Measurements from ENCODE around the gene PADI1. TPM values are rescaled to one million over a fixed set of nuclear protein-coding genes. Genes with fewer than 3 reads are reported as not detected.

The PADI1 gene
- total and polyA plus RNA-seq, 2 of the 8 experiments (the other 6 are each of a cell fraction or from before 2014, with no cell fraction given): 0.20 to 0.30 TPM

DNA sequence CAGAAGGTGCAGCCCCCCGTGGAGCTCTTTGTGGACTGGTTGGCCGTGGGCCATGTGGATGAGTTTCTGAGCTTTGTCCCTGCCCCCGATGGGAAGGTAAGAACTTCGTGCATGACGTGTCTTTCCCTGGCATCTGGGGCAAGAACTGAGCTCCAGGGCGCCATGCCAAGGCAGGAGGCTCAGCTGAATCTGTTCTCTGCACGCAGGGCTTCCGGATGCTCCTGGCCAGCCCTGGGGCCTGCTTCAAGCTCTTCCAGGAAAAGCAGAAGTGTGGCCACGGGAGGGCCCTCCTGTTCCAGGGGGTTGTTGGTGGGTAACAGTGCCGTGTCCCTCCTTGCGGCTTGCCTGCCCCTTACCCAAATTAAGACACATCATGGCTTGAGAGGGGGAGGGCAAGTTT, 71.6 kb downstream of the PADI1 start:
- Histone ChIP-seq H3K27ac (ENCODE audit: low read depth, low read length) (no peak overlapping the region), H2AK5ac (ENCODE audit: low read depth, low read length) (no peak overlapping the region), H3K27me3 (replicated peaks in 1 of 4; ENCODE audit: control insufficient read depth in 3 of 4, extremely low read depth in 1 of 4, insufficient read depth in 3 of 4, low read length in 3 of 4) (no peaks in the 10 kb centered on the region), H3K4ac (replicated peaks; ENCODE audit: insufficient read length, low read depth, low read length) (no peak overlapping the region), H3K23me2 (ENCODE audit: low read depth, low read length) (no peaks in the 10 kb centered on the region), H3K79me2 (ENCODE audit: control insufficient read depth in 1 of 2, insufficient read depth in 2 of 2, low read length in 2 of 2) (no peaks in the 10 kb centered on the region), H4K91ac (replicated peaks; ENCODE audit: insufficient read length, low read length) (no peak overlapping the region), H4K5ac (ENCODE audit: insufficient read length, low read depth, low read length) (no peak overlapping the region), H2BK15ac (ENCODE audit: low read length) (no peak overlapping the region), H3K4me2 (ENCODE audit: insufficient read depth in 1 of 2, low read depth in 2 of 2, low read length in 2 of 2) (no peak overlapping the region), H4K8ac (ENCODE audit: extremely low read depth, insufficient read depth, low read length) (no peak overlapping the region), H3K36me3 (ENCODE audit: control insufficient read depth in 2 of 4, insufficient read depth in 4 of 4, low read length in 3 of 4) (no peaks in the 10 kb centered on the region; a peak in 1 of 8 replicates), H2BK120ac (replicated peaks; ENCODE audit: low read depth, low read length) (no peak overlapping the region), H3K14ac (ENCODE audit: insufficient read length) (no peak overlapping the region), H3K56ac (replicated peaks; ENCODE audit: insufficient read length, low read depth, low read length) (no peak overlapping the region), H3K79me1 (ENCODE audit: low read depth, low read length) (no peaks in the 10 kb centered on the region), H2AFZ (ENCODE audit: low read length) (no peak overlapping the region), H4K20me1 (replicated peaks in 1 of 2; ENCODE audit: control insufficient read depth in 1 of 2, insufficient read depth in 2 of 2, low read length in 2 of 2) (no peaks in the 10 kb centered on the region), H3K9me3 (ENCODE audit: insufficient read depth in 2 of 2, low read depth in 1 of 2, low read length in 1 of 2) (no peaks in the 10 kb centered on the region), H3K9ac (replicated peaks in 1 of 4; ENCODE audit: extremely low read depth in 1 of 4, low read depth in 3 of 4, low read length in 3 of 4) (no peak overlapping the region), H3K4me3 (ENCODE audit: extremely low read depth in 1 of 4, insufficient read depth in 2 of 4, low read depth in 3 of 4, low read length in 4 of 4) (no peak overlapping the region), H3K4me1 (replicated peaks in 1 of 4; ENCODE audit: control insufficient read depth in 3 of 4, insufficient read depth in 4 of 4, low read length in 3 of 4) (no peaks in the 10 kb centered on the region; a peak in 1 of 7 replicates), H2BK12ac (ENCODE audit: low read depth, low read length) (peak overlapping the region; percentile 84; the same call in 1 of the 2 replicates), H2BK20ac (ENCODE audit: low read length) (no peak overlapping the region), H3K18ac (ENCODE audit: extremely low read depth, low read length) (no peak overlapping the region; the same call in 1 of the 2 replicates), H2BK5ac (ENCODE audit: low read depth, low read length) (no peak overlapping the region), H3K23ac (ENCODE audit: insufficient read length) (no peak overlapping the region)
- ChIA-PET POLR2A (ENCODE audit: partially characterized antibody) (no interaction called here), CTCF (ENCODE audit: partially characterized antibody) (interaction anchor here (0.6 to 3.9 kb wide), 11 partner anchors 8 to 210 kb away, joined by 3 to 26 read pairs (median 4); no protein-coding TSS in a partner anchor)
- WGBS, 2 experiments (ENCODE audit: extremely low coverage in 1 of 2, insufficient coverage in 1 of 2, insufficient read length in 1 of 2, insufficient replicate concordance in 2 of 2, low coverage in 1 of 2, low lambda C conversion rate in 2 of 2, missing lambda C conversion rate in 1 of 2): 81% methylated on average over 11 of the region's 11 CpGs; no CpG with 5 or more reads in 1 of the 2 experiments
- DNase-seq (ENCODE audit: low read depth in 1 of 2, low spot score in 2 of 2) (no peak), FAIRE-seq (no peak)
- TF ChIP-seq, protein P1, sequence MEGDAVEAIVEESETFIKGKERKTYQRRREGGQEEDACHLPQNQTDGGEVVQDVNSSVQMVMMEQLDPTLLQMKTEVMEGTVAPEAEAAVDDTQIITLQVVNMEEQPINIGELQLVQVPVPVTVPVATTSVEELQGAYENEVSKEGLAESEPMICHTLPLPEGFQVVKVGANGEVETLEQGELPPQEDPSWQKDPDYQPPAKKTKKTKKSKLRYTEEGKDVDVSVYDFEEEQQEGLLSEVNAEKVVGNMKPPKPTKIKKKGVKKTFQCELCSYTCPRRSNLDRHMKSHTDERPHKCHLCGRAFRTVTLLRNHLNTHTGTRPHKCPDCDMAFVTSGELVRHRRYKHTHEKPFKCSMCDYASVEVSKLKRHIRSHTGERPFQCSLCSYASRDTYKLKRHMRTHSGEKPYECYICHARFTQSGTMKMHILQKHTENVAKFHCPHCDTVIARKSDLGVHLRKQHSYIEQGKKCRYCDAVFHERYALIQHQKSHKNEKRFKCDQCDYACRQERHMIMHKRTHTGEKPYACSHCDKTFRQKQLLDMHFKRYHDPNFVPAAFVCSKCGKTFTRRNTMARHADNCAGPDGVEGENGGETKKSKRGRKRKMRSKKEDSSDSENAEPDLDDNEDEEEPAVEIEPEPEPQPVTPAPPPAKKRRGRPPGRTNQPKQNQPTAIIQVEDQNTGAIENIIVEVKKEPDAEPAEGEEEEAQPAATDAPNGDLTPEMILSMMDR (IDR thresholded peaks at IDR 0.05; ENCODE audit: control extremely low read depth in 1 of 3, insufficient read depth in 1 of 3, low read depth in 1 of 3, low read length in 3 of 3): peak in 1 of 3 experiments; percentile 9; a peak in 1 of 4 replicates
- TF ChIP-seq CHD2 (IDR thresholded peaks at IDR 0.05; ENCODE audit: low read length) (no peak), RAD21 (IDR thresholded peaks at IDR 0.05 in 1 of 2, conservative IDR thresholded peaks at IDR 0.05 in 1 of 2; ENCODE audit: low read depth in 2 of 2, low read length in 2 of 2) (peak; percentile 22 to 45; a peak in 3 of 4 replicates)
